H9 (cell line): ENCODE data around the gene DEDD2. TPM values are rescaled to one million over a fixed set of nuclear protein-coding genes. Genes with fewer than 3 reads are reported as not detected.

ENCODE experiments used
- DNase-seq: peaks from one replicate; pipeline ENCODE4 v3.0.0-alpha.2; 2017
- H2AFZ ChIP-seq: one replicate; pipeline ENCODE4 v1.6.1; 2013; ENCODE audit warnings: mild to moderate bottlenecking, low read length, control low read depth, moderate library complexity
- H2AK5ac ChIP-seq: 2 replicates; pipeline ENCODE4 v1.6.1; 2013; ENCODE audit warnings: low read length, control low read depth, mixed read lengths; ENCODE audit not compliant: insufficient read length
- H2BK120ac ChIP-seq: one replicate; pipeline ENCODE4 v1.6.1; 2013; ENCODE audit warnings: low read depth, mild to moderate bottlenecking, low read length, control low read depth, inconsistent platforms; ENCODE audit not compliant: poor library complexity, severe bottlenecking
- H2BK12ac ChIP-seq: 2 replicates; pipeline ENCODE4 v1.6.1; 2013; ENCODE audit warnings: low read length, control low read depth, mixed read lengths, low read depth; ENCODE audit not compliant: insufficient read length
- H2BK15ac ChIP-seq: 2 replicates; pipeline ENCODE4 v1.6.1; 2013; ENCODE audit warnings: low read depth, low read length, control low read depth
- H2BK20ac ChIP-seq: one replicate; pipeline ENCODE4 v1.6.1; 2013; ENCODE audit warnings: low read depth, mild to moderate bottlenecking, low read length, control low read depth, inconsistent platforms; ENCODE audit not compliant: poor library complexity, severe bottlenecking
- H2BK5ac ChIP-seq: 2 replicates; pipeline ENCODE4 v1.6.1; 2013; ENCODE audit warnings: low read length, control low read depth, mixed read lengths; ENCODE audit not compliant: insufficient read length
- H3K14ac ChIP-seq: 2 replicates; pipeline ENCODE4 v1.6.1; 2013; ENCODE audit warnings: low read length, control low read depth; ENCODE audit not compliant: insufficient read depth
- H3K18ac ChIP-seq: 2 replicates; pipeline ENCODE4 v1.6.1; 2013; ENCODE audit warnings: low read depth, mild to moderate bottlenecking, mixed read lengths, low read length, control low read depth; ENCODE audit not compliant: insufficient read length
- H3K23ac ChIP-seq: 2 replicates; pipeline ENCODE4 v1.6.1; 2013; ENCODE audit warnings: low read length, control low read depth, mixed read lengths, low read depth; ENCODE audit not compliant: insufficient read length
- H3K23me2 ChIP-seq: 2 replicates; pipeline ENCODE4 v1.6.1; 2013; ENCODE audit warnings: low read depth, mild to moderate bottlenecking, mixed read lengths, low read length, control low read depth; ENCODE audit not compliant: insufficient read length, poor library complexity, severe bottlenecking
- H3K27ac ChIP-seq: 2 replicates; pipeline ENCODE4 v1.5.1; 2013; ENCODE audit warnings: low read length, control low read depth, mixed read lengths, low read depth; ENCODE audit not compliant: insufficient read length
- H3K27me3 ChIP-seq: 2 replicates; pipeline ENCODE4 v1.6.1; 2013; ENCODE audit warnings: low read length, control low read depth, inconsistent platforms; ENCODE audit not compliant: insufficient read depth
- H3K4ac ChIP-seq: 2 replicates; pipeline ENCODE4 v1.6.1; 2013; ENCODE audit warnings: low read depth, mild to moderate bottlenecking, control low read depth, inconsistent platforms, low read length, moderate library complexity
- H3K4me1 ChIP-seq: 2 replicates; pipeline ENCODE4 v1.6.1; 2013; ENCODE audit warnings: low read length, control low read depth, inconsistent platforms; ENCODE audit not compliant: insufficient read depth
- H3K4me2 ChIP-seq: 2 replicates; pipeline ENCODE4 v1.6.1; 2013; ENCODE audit warnings: low read length, control low read depth, mixed read lengths; ENCODE audit not compliant: insufficient read length, insufficient read depth
- H3K56ac ChIP-seq: 2 replicates; pipeline ENCODE4 v1.6.1; 2013; ENCODE audit warnings: low read depth, mild to moderate bottlenecking, mixed read lengths, low read length, control low read depth; ENCODE audit not compliant: insufficient read length
- H3K79me1 ChIP-seq: 2 replicates; pipeline ENCODE4 v1.6.1; 2013; ENCODE audit warnings: low read depth, mild to moderate bottlenecking, moderate library complexity, low read length, control low read depth, inconsistent platforms; ENCODE audit not compliant: insufficient read depth, poor library complexity, severe bottlenecking
- H3K79me2 ChIP-seq: 2 replicates; pipeline ENCODE4 v1.6.1; 2013; ENCODE audit warnings: low read length, control low read depth, inconsistent platforms; ENCODE audit not compliant: insufficient read depth
- H3K9ac ChIP-seq: 2 replicates; pipeline ENCODE4 v1.6.1; 2013; ENCODE audit warnings: low read length, control low read depth, mixed read lengths; ENCODE audit not compliant: insufficient read length; ENCODE audit errors: extremely low read depth
- H3K9me3 ChIP-seq: one replicate; pipeline ENCODE4 v1.6.1; 2013; ENCODE audit warnings: low read depth, low read length, inconsistent platforms; ENCODE audit not compliant: control insufficient read depth
- H3T11ph ChIP-seq: one replicate; pipeline ENCODE4 v1.6.1; 2013; ENCODE audit warnings: mild to moderate bottlenecking, low read length, control low read depth, inconsistent platforms
- H4K20me1 ChIP-seq: one replicate; pipeline ENCODE4 v1.6.1; 2013; ENCODE audit not compliant: control insufficient read depth, insufficient read length, insufficient read depth
- H4K5ac ChIP-seq: 2 replicates; pipeline ENCODE4 v1.6.1; 2013; ENCODE audit warnings: low read depth, mild to moderate bottlenecking, mixed read lengths, low read length, control low read depth; ENCODE audit not compliant: insufficient read length
- H4K8ac ChIP-seq: replicated peaks from 2 replicates; pipeline ENCODE4 v1.6.1; 2013; ENCODE audit warnings: low read length, control low read depth, mixed read lengths, low read depth; ENCODE audit not compliant: insufficient read length
- H4K91ac ChIP-seq: 2 replicates; pipeline ENCODE4 v1.6.1; 2013; ENCODE audit warnings: low read depth, mild to moderate bottlenecking, moderate library complexity, mixed read lengths, low read length, control low read depth; ENCODE audit not compliant: insufficient read length
- H3K27ac Mint-ChIP-seq, 3 experiments: 2 replicates in 2 of 3; 3 replicates in 1 of 3; pipeline ENCODE4 v1.8.0; 2020 to 2021; ENCODE audit warnings: mixed read lengths in 3 of 3, mild to moderate bottlenecking in 1 of 3, moderate library complexity in 1 of 3
- H3K27me3 Mint-ChIP-seq: 2 replicates; pipeline ENCODE4 v1.8.0; 2021; ENCODE audit warnings: low read depth, mild to moderate bottlenecking, moderate library complexity, mixed read lengths
- H3K36me3 Mint-ChIP-seq, 3 experiments: 2 replicates in 2 of 3; 3 replicates in 1 of 3; pipeline ENCODE4 v1.8.0; 2020 to 2021; ENCODE audit warnings: low read depth in 3 of 3, mixed read lengths in 3 of 3; ENCODE audit not compliant: insufficient read depth in 1 of 3
- H3K4me1 Mint-ChIP-seq, 2 experiments: 2 replicates each; pipeline ENCODE4 v1.8.0; 2020; ENCODE audit warnings: mixed read lengths in 2 of 2
- H3K4me3 Mint-ChIP-seq, 2 experiments: 2 replicates in 1 of 2; 3 replicates in 1 of 2; pipeline ENCODE4 v1.8.0; 2020 to 2021; ENCODE audit warnings: mild to moderate bottlenecking in 2 of 2, mixed read lengths in 2 of 2, moderate library complexity in 1 of 2
- H3K9me3 Mint-ChIP-seq, 2 experiments: 2 replicates in 1 of 2; 3 replicates in 1 of 2; pipeline ENCODE4 v1.8.0; 2020; ENCODE audit warnings: mild to moderate bottlenecking in 2 of 2, mixed read lengths in 2 of 2, moderate library complexity in 1 of 2
- CTCF ChIP-seq: fragments of 200-600 bp; sonication (generic); conservative IDR thresholded peaks from 3 replicates; pipeline ENCODE4 v1.8.0; 2021; ENCODE audit warnings: antibody characterized with exemption, mild to moderate bottlenecking
- WGBS: extraction: QIAGEN DNeasy Blood & Tissue Kit; methylation state at CpG from one replicate; pipeline ENCODE4 v1.1.7; 2013; ENCODE audit warnings: missing lambda C conversion rate, low lambda C conversion rate, mixed read lengths; ENCODE audit not compliant: insufficient read length; ENCODE audit errors: extremely low coverage; 5-methylcytosine and 5-hydroxymethylcytosine counted together
- total RNA-seq: library from RNA; stranded (reverse); gene quantifications from 2 replicates; pipeline ENCODE4 v1.2.1, GENCODE V29; 2021

DEDD2 gene
- total RNA-seq, 1 experiment from 2014 or later = 32.3 TPM

DNA sequence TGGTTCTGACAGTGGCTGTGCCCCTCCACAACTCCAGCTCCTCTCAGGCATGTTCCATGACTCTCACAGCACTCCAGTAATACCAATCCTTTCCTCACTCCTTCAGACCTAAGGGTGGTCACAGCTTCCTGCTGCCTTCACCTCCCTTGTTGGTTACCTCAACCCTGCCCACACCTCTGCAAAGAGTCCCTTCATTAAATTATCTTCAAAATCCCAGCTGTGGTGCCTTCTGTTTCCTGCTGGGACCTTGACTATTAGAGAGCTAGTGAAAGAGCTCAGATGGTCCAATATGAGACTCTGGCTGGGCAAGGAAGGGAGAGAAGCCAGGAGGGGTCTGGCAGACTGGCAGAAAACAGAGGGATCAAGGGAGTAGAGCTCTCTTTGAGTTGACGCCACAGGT, 26.1 kb downstream of the DEDD2 start:
- Histone ChIP-seq H2BK20ac (no peak overlapping the region), H3K18ac (no peak overlapping the region), H3K14ac (no peak overlapping the region), H2AFZ (no peak overlapping the region), H3K27me3 (no peaks in the 10 kb centered on the region), H3K9me3 (no peaks in the 10 kb centered on the region), H3K27ac (no peak overlapping the region), H2AK5ac (no peak overlapping the region), H3K79me2 (no peaks in the 10 kb centered on the region), H3T11ph (no peak overlapping the region), H4K20me1 (no peaks in the 10 kb centered on the region), H3K79me1 (no peaks in the 10 kb centered on the region), H3K4me2 (no peak overlapping the region), H3K9ac (no peak overlapping the region), H3K23me2 (no peaks in the 10 kb centered on the region), H3K4me1 (no peaks in the 10 kb centered on the region; the same call in 1 of the 2 replicates), H3K23ac (no peak overlapping the region), H2BK12ac (no peak overlapping the region), H3K56ac (no peak overlapping the region), H4K8ac (no peak overlapping the region), H2BK120ac (no peak overlapping the region), H2BK5ac (no peak overlapping the region), H3K4ac (no peak overlapping the region), H4K5ac (no peak overlapping the region), H4K91ac (no peak overlapping the region), H2BK15ac (no peak overlapping the region)
- H3K27me3 Mint-ChIP-seq = peaks cover 32% of the 10 kb centered on the region
- TF ChIP-seq CTCF = no peak
- peaks cover 5 to 16% (median 10%) of the 10 kb centered on the region in 3 experiments; a peak in 6 of 7 replicates for H3K36me3 Mint-ChIP-seq
- peaks cover 0 to 3% of the 10 kb centered on the region in 2 experiments; a peak in 2 of 4 replicates for H3K4me1 Mint-ChIP-seq
- H3K4me3 Mint-ChIP-seq = no peak overlapping the region
- no peak for DNase-seq
- WGBS = no CpG with 5 or more reads among the region's 1 CpG
- no peak overlapping the region for H3K27ac Mint-ChIP-seq
- peaks cover 6 to 8% of the 10 kb centered on the region in 2 experiments; a peak in 4 of 5 replicates for H3K9me3 Mint-ChIP-seq
